Measurements from ENCODE around the gene CKM. TPM values are rescaled to one million over a fixed set of nuclear protein-coding genes. Genes with fewer than 3 reads are reported as not detected.
A peak's percentile ranks its signal among the peaks of the same experiment; 100 is the strongest.
"Not testable (repeated sequence)": the region's sequence is repeated elsewhere in the genome, so short reads cannot be mapped to it uniquely, and the experiment has no call there.

The CKM gene
- total and polyA plus RNA-seq, 3 experiments from 2014 or later: 0.13 TPM; not detected in 2

DNA sequence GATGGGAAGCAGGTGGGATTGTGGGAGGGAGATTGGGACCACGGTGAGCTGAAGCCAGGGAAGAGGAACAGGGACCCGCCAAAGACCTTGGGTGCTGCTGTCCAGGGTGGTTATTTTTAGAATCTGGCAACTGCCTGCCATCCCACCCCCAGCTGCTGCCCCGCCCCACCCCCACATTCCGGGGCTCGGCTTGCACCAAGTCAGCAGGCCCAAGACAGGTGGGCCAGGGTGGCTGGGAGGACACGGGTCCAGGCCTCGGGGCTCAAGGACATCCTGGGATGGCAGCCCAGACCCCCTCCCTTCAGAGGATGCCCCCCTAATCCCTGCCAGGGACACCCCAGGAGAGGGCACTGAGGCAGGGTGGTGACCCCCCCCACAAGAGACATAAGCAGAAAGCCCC lies 827 bp downstream of the CKM start:
- H3K4me1 Mint-ChIP-seq: peaks cover 0 to 2% (median 0%) of the 10 kb centered on the region in 3 donors
- POLR2A ChIA-PET: no interaction called here

DNA sequence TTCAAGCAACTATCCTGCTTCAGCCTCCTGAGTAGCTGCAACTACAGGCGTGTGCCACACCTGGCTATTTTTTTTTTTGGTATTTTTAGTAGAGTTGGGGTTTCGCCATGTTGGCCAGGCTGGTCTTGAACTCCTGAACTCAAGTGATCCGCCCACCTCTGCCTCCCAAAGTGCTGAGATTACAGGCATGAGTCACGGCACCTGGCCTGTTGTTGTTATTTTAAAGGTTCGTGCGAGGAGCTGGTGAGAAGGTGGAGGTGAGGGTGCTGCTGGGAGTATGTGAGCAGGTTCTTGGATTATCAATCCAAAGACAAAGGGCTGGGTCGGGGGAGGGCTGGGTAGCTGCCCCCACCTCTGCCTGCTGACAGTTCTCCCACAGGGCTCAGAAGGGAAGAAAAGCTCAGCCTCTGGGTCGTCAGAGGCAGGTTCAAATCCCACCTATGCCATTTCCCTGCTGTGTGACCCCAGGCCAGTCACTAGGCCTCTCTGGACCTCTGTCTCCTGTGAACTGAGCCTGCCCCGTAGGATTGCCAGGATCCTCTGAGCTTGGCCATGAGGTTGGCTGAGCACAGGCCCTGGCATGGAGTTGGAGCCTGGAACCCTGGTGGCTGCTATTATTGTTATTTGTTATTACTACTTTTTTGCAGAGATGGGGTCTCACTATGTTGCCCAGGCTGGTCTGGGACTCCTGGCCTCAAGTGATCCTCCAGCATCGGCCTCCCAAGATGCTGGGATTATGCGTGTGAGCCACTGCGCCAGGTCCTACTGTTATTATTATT lies 1.5 kb downstream of the CKM start:
- Histone ChIP-seq H3K4me1 (ENCODE audit: insufficient read depth, low read length) (no peaks in the 10 kb centered on the region), H3K36me3 (ENCODE audit: insufficient read depth, low read length) (no peaks in the 10 kb centered on the region), H3K9me3 (ENCODE audit: low read length) (no peaks in the 10 kb centered on the region), H3K27ac (ENCODE audit: low read depth, low read length) (no peak overlapping the region), H3K4me3 (ENCODE audit: low read length) (no peak overlapping the region), H3K27me3 (ENCODE audit: insufficient read depth, low read length, poor library complexity, severe bottlenecking) (peaks cover 16% of the 10 kb centered on the region)
- Mint-ChIP-seq H3K27ac (peak overlapping the region in 1 of 8 donors; percentile 10), H3K27me3 (peaks cover 29 to 48% of the 10 kb centered on the region in 2 donors), H3K9me3 (no peaks in the 10 kb centered on the region), H3K4me3 (no peak overlapping the region), H3K36me3 (no peaks in the 10 kb centered on the region), H3K4me1 (no peaks in the 10 kb centered on the region)
- DNase-seq: no peak
- CTCF ChIA-PET: no interaction called here
- POLR2A ChIA-PET: no interaction called here

More for the DNA sequence above, 827 bp downstream of the CKM start:
- no peak overlapping the region for H3K4me3 Mint-ChIP-seq
- H3K27ac ChIP-seq (ENCODE audit: low read depth, low read length): no peak overlapping the region
- no peak for DNase-seq
- no peak overlapping the region for H3K27ac Mint-ChIP-seq
- peaks cover 16% of the 10 kb centered on the region for H3K27me3 ChIP-seq (ENCODE audit: insufficient read depth, low read length, poor library complexity, severe bottlenecking)
- no peak overlapping the region for H3K4me3 ChIP-seq (ENCODE audit: low read length)
- H3K36me3 Mint-ChIP-seq: no peaks in the 10 kb centered on the region
- no peaks in the 10 kb centered on the region for H3K4me1 ChIP-seq (ENCODE audit: insufficient read depth, low read length)
- H3K36me3 ChIP-seq (ENCODE audit: insufficient read depth, low read length): no peaks in the 10 kb centered on the region
- no peaks in the 10 kb centered on the region for H3K9me3 ChIP-seq (ENCODE audit: low read length)
- H3K9me3 Mint-ChIP-seq: no peaks in the 10 kb centered on the region
- H3K27me3 Mint-ChIP-seq: peaks cover 25 to 43% of the 10 kb centered on the region in 2 donors
- CTCF ChIA-PET: no interaction called here

DNA sequence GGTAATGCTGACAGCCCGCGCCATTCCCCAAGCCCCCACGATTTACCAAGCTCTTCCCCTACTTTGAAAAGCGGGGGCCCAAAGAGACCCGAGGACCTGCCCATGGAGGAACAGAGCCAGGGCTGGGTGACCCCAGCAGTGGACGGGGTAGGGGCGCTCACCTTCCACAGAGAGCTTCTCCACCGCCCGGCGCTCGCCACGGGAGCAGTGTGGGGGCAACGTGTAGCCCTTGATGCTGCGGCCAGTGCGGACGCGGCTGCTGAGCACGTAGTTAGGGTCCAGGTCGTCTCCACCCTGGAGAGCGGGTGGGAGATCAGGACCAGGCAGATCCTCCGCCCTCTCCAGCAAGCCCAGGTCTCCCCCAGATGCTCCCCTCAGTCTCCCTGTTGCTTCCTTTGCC lies 7.4 kb downstream of the CKM start:
- DNase-seq: no peak
- H3K36me3 ChIP-seq (ENCODE audit: insufficient read depth, low read length): no peaks in the 10 kb centered on the region
- Mint-ChIP-seq H3K27ac (peak overlapping the region in 1 of 8 donors; percentile 79), H3K4me1 (no peaks in the 10 kb centered on the region), H3K9me3 (no peaks in the 10 kb centered on the region), H3K4me3 (no peak overlapping the region), H3K27me3 (peaks cover 17 to 38% of the 10 kb centered on the region in 2 donors), H3K36me3 (no peaks in the 10 kb centered on the region)
- no peaks in the 10 kb centered on the region for H3K27me3 ChIP-seq (ENCODE audit: insufficient read depth, low read length, poor library complexity, severe bottlenecking)
- H3K4me3 ChIP-seq (ENCODE audit: low read length): no peak overlapping the region
- no peaks in the 10 kb centered on the region for H3K4me1 ChIP-seq (ENCODE audit: insufficient read depth, low read length)
- no peaks in the 10 kb centered on the region for H3K9me3 ChIP-seq (ENCODE audit: low read length)
- POLR2A ChIA-PET: no interaction called here
- CTCF ChIA-PET: interaction anchor here (1.5 kb wide), 1 partner anchor 23 kb away, joined by 3 read pairs; no protein-coding TSS in a partner anchor
- no peak overlapping the region for H3K27ac ChIP-seq (ENCODE audit: low read depth, low read length)

DNA sequence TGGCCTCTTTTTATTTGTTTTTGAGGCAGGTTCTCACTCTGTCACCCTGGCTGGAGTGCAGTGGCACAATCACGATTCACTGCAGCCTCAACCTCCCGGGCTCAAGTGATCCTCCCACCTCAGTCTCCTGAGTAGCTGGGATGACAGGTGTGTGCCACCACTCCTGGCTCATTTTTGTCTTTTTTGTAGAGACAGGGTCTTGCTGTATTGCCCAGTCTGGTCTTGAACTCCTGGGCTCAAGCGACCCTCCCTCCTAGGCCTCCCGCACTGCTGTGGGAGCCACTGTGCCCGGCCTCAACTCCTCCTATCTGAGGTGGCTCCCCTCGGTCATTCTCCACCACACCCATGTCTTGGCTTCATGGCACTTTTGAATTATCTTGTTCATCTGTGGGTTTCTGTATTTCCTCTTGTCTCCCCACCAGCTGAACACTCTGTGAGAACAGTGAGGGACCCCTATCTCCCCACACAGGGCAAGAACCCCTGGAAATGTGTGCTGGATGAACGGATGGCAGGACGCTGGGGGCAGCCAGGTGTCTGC lies 7.9 kb downstream of the CKM start:
- ChIA-PET POLR2A (no interaction called here), CTCF (interaction anchor here (1.5 kb wide), 1 partner anchor 24 kb away, joined by 3 read pairs; no protein-coding TSS in a partner anchor)
- no peaks in the 10 kb centered on the region for H3K4me1 ChIP-seq (ENCODE audit: insufficient read depth, low read length)
- DNase-seq: no peak
- H3K36me3 ChIP-seq (ENCODE audit: insufficient read depth, low read length): no peaks in the 10 kb centered on the region
- H3K27me3 Mint-ChIP-seq: peaks cover 17 to 38% of the 10 kb centered on the region in 2 donors
- no peaks in the 10 kb centered on the region for H3K9me3 ChIP-seq (ENCODE audit: low read length)
- no peaks in the 10 kb centered on the region for H3K27me3 ChIP-seq (ENCODE audit: insufficient read depth, low read length, poor library complexity, severe bottlenecking)
- no peak overlapping the region for H3K4me3 Mint-ChIP-seq
- H3K9me3 Mint-ChIP-seq: no peaks in the 10 kb centered on the region
- no peak overlapping the region for H3K27ac Mint-ChIP-seq
- no peaks in the 10 kb centered on the region for H3K4me1 Mint-ChIP-seq
- no peak overlapping the region for H3K4me3 ChIP-seq (ENCODE audit: low read length)
- no peaks in the 10 kb centered on the region for H3K36me3 Mint-ChIP-seq
- H3K27ac ChIP-seq (ENCODE audit: low read depth, low read length): no peak overlapping the region

DNA sequence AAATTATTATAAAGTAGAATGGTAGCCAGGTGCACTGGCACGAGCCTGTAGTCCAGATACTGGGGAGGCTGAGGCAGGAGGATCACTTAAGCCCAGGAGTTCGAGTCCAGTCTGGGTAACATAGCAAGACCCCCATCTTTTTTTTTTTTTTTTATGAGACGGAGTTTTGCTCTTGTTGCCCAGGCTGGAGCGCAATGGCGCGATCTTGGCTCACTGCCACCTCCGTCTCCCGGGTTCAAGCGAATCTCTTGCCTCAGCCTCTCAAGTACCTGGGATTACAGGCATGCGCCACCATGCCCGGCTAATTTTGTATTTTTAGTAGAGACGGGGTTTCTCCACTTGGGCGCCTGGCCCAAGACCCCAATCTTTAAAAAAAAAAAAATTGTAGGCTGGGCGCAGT lies 10.4 kb downstream of the CKM start:
- H3K9me3 ChIP-seq (ENCODE audit: low read length); H3K27ac ChIP-seq (ENCODE audit: low read depth, low read length); H3K27me3 ChIP-seq (ENCODE audit: insufficient read depth, low read length, poor library complexity, severe bottlenecking); H3K9me3 Mint-ChIP-seq; H3K4me3 ChIP-seq (ENCODE audit: low read length); DNase-seq; CTCF ChIA-PET; H3K4me3 Mint-ChIP-seq; H3K36me3 Mint-ChIP-seq; POLR2A ChIA-PET; H3K36me3 ChIP-seq (ENCODE audit: insufficient read depth, low read length); H3K4me1 ChIP-seq (ENCODE audit: insufficient read depth, low read length); H3K4me1 Mint-ChIP-seq; H3K27ac Mint-ChIP-seq: not testable (repeated sequence)
- H3K27me3 Mint-ChIP-seq: peaks cover 9 to 22% of the 10 kb centered on the region in 2 donors

DNA sequence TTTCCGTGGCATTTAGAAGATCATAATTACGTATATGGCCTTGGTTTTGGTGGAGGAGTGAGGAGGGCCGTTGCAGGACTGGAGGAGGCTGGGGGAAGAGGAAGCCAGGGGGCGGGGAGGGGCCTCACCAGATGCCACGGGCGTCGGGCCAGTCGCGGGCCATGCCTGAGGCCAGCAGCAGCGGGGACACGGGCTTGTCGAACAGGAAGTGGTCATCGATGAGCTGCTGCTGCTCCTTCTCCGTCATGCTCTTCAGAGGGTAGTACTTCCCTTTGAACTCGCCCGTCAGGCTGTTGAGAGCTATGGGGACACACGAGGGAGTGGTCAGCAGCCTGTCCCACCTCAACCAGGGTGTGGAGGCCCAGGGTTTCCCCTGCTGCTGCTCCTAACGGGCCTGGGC lies 11.1 kb downstream of the CKM start:
- ChIA-PET CTCF (no interaction called here), POLR2A (no interaction called here)
- Mint-ChIP-seq H3K36me3 (no peaks in the 10 kb centered on the region), H3K4me3 (no peak overlapping the region), H3K27me3 (peaks cover 9 to 17% of the 10 kb centered on the region in 2 donors), H3K4me1 (no peaks in the 10 kb centered on the region), H3K27ac (no peak overlapping the region), H3K9me3 (no peaks in the 10 kb centered on the region)
- Histone ChIP-seq H3K4me3 (ENCODE audit: low read length) (no peak overlapping the region), H3K36me3 (ENCODE audit: insufficient read depth, low read length) (no peaks in the 10 kb centered on the region), H3K27ac (ENCODE audit: low read depth, low read length) (no peak overlapping the region), H3K27me3 (ENCODE audit: insufficient read depth, low read length, poor library complexity, severe bottlenecking) (no peaks in the 10 kb centered on the region), H3K9me3 (ENCODE audit: low read length) (no peaks in the 10 kb centered on the region), H3K4me1 (ENCODE audit: insufficient read depth, low read length) (no peaks in the 10 kb centered on the region)
- no peak for DNase-seq

DNA sequence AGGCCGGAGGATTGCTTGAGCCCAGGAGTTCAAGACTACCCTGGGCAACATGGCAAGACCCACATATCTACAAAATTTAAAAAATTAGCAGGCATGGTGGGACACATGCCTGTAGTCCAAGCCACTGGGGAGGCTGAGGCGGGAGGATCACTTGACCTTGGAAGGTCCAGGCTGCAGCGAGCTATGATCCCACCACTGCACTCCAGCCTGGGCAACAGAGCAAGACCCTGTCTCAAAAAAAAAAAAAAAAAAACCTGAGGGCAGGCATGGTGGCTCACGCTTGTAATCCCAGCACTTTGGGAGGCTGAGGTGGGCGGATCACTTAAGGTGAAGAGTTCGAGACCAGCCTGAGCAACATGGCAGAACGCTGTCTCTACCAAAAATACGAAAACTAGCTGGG lies 13.4 kb downstream of the CKM start:
- H3K27me3 ChIP-seq (ENCODE audit: insufficient read depth, low read length, poor library complexity, severe bottlenecking); POLR2A ChIA-PET; H3K9me3 ChIP-seq (ENCODE audit: low read length); H3K36me3 Mint-ChIP-seq; H3K9me3 Mint-ChIP-seq; H3K27ac Mint-ChIP-seq; H3K4me3 ChIP-seq (ENCODE audit: low read length); CTCF ChIA-PET; H3K27me3 Mint-ChIP-seq; H3K4me3 Mint-ChIP-seq; DNase-seq; H3K4me1 Mint-ChIP-seq; H3K27ac ChIP-seq (ENCODE audit: low read depth, low read length); H3K4me1 ChIP-seq (ENCODE audit: insufficient read depth, low read length); H3K36me3 ChIP-seq (ENCODE audit: insufficient read depth, low read length): not testable (repeated sequence)

DNA sequence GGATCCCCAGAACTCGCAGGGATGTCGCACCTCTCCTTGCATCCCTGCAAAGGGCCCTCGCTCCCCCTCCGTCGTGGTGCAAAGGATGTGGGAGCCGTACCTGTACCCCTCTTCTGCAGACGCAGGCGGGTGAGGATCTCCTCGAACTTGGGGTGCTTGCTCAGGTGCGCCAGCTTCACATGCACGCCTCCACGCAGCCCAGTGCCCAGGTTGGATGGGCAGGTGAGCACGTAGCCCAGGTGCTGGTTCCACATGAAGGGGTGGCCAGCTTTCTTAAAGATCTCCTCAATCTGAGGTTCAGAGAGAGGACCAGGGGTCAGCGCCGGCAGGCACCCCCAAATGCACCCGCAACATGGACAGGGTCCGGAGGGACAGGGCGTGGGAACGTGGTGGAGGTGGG lies 15.3 kb downstream of the CKM start:
- Mint-ChIP-seq H3K4me1 (peaks cover 0 to 2% (median 0%) of the 10 kb centered on the region in 3 donors), H3K4me3 (no peak overlapping the region), H3K36me3 (peaks cover 0 to 7% (median 2%) of the 10 kb centered on the region in 3 donors), H3K9me3 (no peaks in the 10 kb centered on the region), H3K27ac (peak overlapping the region in 1 of 8 donors; percentile 74), H3K27me3 (peaks cover 0 to 2% of the 10 kb centered on the region in 2 donors)
- H3K4me3 ChIP-seq (ENCODE audit: low read length): no peak overlapping the region
- POLR2A ChIA-PET: no interaction called here
- no peak overlapping the region for H3K27ac ChIP-seq (ENCODE audit: low read depth, low read length)
- H3K4me1 ChIP-seq (ENCODE audit: insufficient read depth, low read length): no peaks in the 10 kb centered on the region
- CTCF ChIA-PET: no interaction called here
- H3K9me3 ChIP-seq (ENCODE audit: low read length): no peaks in the 10 kb centered on the region
- H3K27me3 ChIP-seq (ENCODE audit: insufficient read depth, low read length, poor library complexity, severe bottlenecking): no peaks in the 10 kb centered on the region
- no peaks in the 10 kb centered on the region for H3K36me3 ChIP-seq (ENCODE audit: insufficient read depth, low read length)
- DNase-seq: no peak

Measured in CD8-positive, alpha-beta memory T cell (primary cell).